Mucosa of gallbladder (tissue), 1 donor: ENCODE data around the gene GABBR2. TPM values are rescaled to one million over a fixed set of nuclear protein-coding genes. Genes with fewer than 3 reads are reported as not detected.

Experiments
- DNase-seq: peaks from one replicate; pipeline ENCODE4 v3.0.0-alpha.2; 2020; ENCODE audit warnings: low spot score
- total RNA-seq: library from RNA; stranded (reverse); gene quantifications from one replicate; pipeline ENCODE4 v1.2.1, GENCODE V29; 2021
- donor health status: DM: no; HTN: no; CAD: no.

GABBR2 gene
- total RNA-seq, 1 donor from 2014 or later, result 0.29 TPM

DNA sequence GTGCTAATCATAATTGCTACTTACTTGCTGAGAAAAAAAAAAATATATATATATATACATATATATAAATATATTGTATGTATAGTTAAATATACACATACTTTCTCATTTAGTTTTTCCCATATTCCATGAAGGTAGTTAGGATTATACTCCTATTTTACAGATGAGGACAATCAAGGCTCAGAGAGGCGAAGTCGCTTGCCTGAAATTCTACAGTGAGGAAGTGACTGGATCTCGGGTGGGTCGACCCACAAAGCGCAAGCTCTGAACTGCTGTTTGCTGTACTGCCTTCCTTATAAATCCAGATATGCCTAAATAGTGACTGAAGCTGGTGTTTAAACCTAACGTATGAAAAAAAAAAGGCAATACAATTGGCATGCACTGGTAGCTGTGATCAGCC is 305.0 kb downstream of the GABBR2 start:
- no peak for DNase-seq

DNA sequence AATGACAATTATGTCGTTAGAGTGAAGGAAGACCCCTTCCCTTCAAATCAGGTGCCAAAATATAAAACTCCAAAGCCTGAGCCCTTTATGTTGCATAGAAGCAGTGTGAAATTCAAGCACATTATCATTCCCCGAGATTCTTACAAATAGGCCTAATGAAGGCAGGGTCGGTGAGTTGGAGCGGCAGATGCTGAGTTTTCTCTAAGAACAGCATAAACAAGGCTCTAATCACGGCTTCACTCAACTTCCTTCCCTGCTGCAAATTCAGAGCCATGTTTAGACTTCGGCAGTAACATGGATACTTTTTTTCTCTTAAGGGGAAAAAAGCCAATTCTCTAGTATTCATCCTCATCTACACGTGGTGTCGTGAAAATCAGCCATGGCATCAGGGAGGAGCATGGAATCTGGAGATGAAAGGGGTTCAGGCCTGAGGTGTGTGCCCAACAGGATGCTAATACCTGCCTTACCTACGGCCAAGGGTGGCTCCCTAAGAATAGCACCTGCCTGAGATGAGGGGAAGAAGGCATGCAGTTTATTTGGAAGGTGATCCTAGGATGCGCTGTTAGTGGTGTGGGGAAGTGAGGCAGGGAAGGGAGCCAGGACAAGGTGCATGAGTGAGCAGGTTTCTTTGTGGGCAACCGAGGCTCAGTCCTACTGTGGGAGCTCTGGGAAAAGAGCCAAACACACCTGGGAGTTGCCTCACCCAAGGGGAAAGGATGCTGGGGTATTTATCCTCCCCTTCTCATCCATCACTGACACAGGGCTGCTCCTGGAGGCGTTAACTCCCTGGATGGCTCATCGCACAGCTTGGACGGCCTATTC is 306.5 kb downstream of the GABBR2 start:
- DNase-seq, result no peak

DNA sequence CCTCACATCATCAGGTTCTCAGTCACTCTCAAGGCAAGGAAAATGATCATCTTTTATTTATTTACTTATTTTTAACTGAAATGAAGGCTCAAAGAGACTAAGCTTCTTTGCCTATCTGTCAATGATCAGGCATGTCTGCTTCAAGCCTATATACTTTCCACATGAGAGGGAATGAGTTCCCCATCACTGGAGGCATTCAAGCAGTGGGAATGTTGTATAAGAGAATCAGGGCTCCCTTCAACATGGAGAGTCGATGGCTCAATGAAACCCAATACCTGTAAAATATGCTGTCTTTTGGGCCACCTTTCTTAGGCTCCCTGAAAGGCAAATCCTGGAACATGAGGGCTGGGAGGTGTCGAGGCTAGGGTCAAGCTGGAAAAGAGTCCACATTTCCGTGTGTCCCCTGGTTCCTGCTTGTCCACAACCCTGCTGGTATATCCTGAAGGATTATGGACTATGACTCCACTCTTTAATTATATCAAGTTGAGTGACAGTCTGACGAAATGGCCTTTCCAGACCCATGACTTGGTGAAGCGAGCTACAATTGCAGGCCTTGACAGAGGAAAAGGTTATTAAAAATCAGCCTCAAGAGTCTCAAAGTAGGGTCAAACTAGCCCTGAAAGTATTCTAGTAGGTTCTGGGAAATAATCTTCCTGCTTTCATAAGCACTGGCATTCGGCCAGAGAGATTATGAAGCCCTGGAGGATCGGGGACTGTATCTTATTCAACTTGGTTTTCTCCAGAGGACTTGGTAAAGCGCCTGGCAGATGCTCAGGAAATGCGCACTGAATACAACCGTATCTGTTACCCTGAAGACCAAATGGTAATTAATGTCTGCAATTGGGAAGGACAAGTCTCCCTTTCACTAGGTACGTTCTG is 307.4 kb downstream of the GABBR2 start:
- DNase-seq, result no peak

DNA sequence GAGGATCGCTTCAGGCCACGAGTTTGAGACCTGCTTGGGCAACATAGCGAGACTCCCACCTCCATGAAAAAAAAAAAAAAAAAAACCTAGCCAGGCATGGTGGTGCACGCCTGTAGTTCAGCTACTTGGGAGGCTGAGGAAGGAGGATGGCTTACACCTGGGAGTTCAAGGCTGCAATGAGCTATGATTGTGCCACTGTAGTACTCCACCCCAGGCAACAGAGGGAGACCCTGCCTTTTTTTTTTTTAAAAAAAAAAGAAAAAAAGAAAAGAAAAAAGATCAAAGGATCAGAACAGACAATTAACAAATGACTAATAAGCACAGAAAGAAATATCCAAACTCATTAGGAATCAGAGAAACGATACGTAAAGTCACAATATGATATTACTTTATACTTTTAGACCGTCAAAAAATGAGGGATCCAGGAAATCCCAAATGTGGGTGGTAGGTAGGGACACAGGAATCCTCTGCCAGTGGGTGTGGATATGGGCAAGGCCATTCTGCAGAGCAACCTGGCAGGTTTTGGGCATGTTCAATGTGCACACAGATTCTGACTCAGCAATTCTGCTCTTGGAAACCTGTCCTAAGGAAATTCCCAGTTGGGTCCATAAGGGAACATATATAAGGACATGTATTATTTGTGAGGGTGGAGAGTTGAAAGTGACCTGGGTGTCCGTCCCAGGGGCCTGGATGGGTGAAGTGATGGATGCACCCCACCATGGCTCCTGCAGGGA is 308.6 kb downstream of the GABBR2 start:
- DNase-seq, result no peak

DNA sequence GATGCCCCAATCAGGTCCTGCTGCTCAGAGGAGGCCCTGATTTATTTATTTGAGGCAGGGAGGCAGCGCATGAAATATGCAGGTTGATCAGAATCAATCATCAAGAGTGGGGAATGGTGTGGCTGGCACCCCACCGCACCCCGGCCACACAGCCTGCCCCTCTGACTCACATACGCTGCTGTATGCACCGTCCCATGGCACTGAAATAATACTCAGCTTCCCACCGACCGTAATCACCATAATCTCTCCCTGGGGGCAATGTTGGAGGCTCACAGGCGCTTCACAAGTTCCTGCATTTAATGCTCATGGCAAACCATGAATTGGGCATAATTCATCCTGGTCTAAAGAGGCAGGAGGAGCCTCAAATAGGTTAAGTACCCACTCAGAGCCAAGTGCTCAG is 312.1 kb downstream of the GABBR2 start:
- no peak for DNase-seq

DNA sequence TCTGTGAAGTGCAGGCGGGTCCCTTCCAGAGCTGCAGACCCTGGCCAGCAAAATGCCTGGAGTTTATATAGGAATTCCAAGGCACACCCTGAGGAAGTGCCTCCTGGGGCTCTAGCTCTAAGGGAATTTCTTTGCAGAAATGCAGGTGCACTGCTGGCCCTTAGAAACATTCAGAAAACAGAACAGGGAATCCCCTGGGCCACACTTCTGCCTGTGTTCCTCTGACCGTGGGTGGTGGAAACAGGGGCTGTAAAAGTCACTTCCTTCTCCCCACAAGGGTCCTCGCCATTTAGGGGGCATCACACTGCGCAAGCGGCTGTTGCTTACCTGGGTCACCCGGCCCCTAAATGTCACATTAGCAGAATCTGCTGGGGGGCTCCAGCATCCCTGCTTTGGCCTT is 312.5 kb downstream of the GABBR2 start:
- no peak for DNase-seq

DNA sequence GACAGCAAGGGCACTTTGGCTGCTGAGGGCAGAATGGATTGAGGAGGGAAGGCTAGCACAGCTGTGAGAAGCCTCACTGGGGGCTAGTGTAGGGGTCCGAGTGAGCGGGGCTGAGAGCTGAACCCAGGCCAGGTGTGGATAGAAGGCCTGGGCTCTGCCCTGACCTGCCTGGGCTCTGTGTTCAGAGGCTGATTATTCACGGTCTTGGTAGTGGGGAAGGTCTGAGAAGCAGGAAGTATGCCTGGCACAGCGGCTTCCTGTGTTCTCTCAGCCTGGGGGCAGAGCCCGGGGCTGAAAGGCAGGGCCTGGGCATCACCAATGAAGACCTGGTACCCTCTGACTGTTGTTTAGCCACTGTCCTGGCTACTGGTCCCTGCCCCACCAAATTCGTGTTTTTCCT is 316.9 kb downstream of the GABBR2 start:
- DNase-seq, result no peak

DNA sequence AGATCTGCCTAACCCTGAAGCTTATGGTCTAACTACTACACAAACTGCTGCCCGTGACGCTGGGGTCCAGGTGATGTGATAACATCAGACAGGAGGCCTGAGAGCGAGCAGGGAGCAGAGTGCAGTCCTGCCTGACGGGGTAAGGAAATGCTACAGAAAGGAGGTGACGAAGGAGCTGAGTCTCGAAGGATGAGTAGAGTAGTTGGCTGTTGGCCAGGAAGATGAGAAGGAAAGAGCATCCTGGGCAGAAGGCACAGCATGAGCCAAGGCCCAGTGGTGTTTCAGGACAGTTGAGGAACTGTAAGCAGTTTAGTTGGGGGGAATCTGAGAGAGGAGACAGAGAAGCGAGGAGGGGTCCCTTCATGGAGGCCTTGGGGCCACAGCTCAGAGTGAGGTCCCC is 317.3 kb downstream of the GABBR2 start:
- DNase-seq, result no peak

DNA sequence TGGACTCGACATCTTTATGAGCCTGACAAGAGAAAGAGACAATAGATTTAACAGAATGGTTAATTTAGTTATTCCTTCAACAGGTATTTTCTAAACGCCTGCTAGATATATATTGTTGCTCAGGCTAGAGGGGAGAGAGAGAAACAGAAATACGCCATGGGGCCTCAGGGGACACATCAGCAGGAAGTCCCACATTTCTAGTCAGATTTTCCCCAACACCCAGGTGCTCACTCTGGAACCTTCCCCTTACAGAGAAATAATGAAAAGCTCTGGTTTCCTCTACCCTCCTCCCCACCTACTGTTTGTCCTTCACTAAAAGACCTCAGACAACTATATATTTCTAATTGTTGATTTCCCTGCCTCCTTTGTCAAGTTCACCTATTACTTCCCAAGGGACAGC is 323.0 kb downstream of the GABBR2 start:
- DNase-seq, result no peak

DNA sequence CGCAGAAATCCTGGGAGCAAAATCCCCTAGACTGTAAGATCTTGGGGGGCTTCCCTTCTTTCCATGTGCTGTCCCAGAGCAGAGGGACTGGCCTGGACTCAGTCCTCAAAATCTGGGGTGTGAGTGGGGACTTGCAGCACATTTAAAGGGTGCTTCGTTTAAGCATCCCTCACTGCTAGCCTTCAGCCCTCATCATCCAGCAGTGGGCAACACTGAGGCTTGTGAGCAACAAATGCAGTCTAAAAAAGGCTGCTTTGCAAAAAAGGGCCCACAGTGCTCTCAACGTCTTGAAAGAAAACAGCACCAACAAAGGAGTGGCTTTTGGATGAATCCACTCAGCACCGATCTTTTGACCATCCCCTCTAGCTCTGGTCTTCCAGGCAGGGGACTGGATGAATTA is 325.0 kb downstream of the GABBR2 start:
- DNase-seq, result no peak

DNA sequence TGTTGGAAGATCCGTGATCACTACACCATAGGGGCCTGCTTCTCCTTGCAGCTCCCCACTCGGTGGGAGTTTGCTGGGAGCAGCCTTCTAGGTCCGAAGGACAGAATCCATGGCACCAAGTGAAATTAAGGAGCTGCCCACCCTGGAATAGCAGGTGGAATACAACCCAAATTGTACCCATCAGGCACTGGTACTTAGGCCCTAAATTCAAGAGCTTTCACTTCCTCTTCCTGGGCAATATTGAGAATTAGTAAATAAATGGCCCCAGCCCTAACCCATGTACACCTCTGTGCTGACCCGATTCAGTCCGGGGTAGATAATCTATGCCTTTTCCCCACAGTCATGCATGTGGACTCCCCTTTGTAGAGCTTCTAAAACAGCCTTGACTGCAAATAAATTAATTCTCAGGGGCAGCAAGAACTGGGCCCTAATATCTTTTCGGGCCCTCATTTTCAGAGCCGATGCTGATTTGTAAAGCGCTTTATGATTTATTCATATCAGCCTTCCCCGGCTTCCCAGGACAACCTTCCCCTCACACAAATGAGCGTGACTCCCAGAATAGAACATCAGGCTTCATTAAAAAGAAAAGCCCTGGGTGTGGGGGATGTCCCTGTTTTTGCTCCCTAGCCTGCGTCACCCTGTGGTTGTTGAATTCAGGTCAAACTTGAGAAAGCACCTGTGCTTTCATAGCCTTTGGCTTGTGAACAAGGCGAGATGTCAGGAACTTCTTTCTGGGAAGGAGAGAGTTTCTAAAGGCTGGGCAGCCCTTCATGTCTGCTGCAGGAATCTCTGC is 327.2 kb downstream of the GABBR2 start:
- DNase-seq, result no peak

DNA sequence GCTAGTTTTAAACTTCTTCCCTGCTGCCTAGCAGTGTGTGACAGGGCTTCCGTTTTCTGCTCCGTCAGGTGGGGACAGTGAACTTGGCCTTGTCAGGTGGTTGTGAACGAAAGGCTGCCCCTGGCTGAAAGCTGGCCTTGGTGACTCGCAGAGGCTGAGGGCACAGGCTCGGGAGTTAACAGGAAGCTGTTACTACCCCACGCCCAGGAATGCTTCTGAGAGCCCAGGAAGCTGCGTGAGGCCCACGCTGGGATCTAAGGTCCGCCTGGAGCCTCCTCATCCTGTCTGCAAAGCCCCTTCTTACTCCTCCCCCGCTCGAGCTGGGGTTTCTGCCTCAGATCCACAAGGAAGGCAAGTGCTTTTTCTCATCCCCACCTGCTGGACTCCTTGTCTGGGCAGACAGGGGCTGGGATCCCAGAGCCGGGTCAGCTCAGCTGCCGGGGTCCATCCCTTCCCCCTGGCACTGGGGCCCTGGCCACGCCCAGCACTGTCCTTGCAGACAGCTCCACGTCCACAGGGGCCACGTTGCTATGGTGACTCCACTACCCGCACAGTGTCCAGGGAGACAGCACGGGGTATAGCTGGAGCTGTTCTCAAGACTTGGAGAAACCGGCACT is 328.6 kb downstream of the GABBR2 start:
- DNase-seq, result peak; percentile 23

DNA sequence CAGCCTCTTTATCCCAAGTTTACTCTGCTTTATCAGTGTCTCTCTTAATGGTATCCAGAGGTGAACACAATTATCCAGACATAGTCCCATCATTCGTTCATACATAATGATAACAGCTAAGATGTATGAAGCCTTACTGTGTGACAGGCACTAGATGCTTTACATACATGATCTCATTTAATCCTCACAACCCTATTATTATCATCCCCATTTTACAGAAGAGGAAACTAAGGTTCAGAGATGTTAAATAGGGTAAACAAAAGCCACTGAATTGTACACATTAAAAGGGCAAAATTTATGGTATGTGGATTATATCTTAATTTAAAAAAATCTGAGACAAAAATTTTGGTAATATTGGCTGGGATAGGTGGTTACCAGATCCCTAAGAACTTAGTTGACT is 329.2 kb downstream of the GABBR2 start:
- DNase-seq, result no peak

DNA sequence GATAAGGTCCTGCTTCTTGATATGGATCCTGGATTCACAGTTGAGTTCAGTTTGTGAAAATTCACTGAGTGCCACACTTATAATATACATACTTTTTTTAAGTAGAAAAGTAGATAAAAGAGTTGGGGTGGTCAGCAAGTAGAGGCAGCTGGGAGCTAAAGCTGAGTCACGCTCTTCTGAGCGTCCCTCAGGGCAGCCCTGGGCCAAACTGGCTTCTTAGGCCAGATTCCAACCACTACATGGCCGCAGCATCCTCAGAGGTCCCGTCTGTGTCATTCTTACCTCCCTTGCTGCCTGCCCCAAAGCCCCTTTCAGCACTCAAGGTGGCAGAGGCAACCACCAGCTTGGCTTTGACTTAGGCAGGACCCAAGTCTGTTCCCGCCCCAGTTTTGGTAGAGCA is 329.9 kb downstream of the GABBR2 start:
- DNase-seq, result no peak

DNA sequence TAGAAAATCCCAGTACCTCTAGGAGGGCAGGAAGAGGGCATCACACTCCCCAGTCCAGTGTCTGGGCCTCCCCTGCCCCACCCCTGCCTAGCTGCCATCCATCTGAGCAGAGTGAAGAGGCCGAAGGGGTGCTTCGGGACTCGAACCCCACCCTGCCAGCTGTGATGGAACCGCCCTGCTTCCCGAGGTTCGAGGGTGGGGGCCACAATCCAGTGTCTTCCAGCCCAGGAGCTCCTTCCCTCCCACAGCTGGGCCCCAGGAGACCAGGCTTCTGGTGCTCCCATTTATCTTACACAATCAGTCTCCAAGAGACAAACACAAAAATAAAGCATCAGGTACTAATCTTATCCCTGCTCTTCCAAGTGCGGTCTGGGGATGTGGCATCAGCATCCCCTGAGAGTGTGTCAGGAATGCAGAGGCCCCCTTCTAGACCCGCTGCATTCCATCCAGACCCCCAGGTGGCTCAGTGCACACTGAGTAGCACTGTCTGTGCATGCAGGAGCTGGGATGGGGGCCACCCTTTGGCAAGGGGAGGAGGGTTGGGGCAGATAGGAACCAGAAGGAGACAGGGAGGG is 330.4 kb downstream of the GABBR2 start:
- DNase-seq, result no peak

DNA sequence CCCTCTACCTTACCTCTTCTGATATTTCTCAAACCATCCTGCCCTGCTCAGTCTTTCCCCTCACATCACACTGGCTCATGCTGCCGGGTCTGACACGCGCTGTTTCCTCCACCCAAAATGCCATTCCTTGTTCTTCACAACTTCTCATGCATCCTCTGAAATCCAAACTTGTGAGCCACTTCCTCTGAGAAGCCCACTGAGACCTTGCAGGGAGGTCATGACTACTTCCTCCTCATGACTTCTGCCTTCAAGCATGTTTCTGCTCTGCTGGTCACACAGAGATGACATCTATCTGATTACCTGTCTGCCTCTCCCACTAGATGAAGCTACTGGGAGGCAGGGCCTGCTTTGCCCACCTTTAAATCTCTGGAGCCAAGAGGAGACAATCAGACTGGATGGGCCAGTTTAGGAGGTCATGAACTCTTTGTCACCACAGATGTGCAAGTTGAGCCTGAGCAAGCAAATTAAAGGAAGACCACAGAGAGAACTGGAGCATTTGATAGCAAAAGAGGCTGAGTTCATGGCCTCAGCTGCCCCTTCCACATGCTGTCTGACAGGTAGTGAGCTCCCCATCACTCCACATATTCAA is 333.5 kb downstream of the GABBR2 start:
- no peak for DNase-seq

DNA sequence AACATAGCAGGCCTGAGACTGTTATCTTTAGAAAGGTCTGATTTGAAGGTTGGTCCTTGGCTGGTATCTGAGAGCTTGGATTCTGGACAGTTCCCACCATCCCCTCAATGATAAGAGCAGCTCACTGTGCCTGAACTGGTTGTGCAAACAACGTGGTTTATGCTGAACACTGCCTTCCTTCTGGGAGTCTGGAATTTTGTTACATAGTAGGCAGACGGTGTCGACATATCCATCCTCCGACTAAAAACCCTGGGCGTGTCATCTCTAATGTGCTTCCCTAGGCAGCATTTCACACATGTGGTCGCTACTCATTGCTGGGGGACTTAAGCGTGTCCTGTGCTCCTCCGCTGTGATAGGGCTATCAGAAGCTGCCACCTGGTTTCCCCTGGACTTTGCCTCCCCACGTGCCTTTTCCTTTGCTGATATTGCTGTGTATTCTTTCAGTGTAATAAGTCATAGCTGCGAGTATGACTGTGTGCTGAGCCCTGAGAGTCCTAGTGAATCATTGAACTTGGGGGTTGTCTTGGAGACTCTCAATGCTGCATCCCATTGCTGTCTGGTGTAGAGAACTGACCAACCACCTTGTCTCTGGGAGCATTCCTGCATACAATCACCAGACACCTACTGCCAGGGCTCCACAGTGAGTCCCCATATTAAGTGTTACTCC is 334.2 kb downstream of the GABBR2 start:
- DNase-seq, result peak; percentile 76

DNA sequence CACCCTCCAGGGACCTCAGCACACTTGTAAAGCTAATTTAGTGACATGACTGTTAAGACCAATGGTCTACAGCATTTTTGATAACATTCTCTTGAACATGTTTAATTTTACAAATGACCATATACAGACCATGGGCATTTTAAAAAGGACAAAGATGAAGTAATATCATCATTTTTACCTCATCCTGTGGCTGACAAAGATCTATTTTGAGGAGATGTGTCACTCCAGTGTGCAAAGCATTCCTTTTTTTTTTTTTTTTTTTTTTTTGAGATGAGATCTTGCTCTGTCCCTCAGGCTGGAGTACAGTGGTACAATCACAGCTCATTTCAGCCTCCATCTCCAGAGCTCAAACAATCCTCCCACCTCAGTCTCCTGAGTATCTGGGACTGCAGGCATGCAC is 335.1 kb downstream of the GABBR2 start:
- no peak for DNase-seq

DNA sequence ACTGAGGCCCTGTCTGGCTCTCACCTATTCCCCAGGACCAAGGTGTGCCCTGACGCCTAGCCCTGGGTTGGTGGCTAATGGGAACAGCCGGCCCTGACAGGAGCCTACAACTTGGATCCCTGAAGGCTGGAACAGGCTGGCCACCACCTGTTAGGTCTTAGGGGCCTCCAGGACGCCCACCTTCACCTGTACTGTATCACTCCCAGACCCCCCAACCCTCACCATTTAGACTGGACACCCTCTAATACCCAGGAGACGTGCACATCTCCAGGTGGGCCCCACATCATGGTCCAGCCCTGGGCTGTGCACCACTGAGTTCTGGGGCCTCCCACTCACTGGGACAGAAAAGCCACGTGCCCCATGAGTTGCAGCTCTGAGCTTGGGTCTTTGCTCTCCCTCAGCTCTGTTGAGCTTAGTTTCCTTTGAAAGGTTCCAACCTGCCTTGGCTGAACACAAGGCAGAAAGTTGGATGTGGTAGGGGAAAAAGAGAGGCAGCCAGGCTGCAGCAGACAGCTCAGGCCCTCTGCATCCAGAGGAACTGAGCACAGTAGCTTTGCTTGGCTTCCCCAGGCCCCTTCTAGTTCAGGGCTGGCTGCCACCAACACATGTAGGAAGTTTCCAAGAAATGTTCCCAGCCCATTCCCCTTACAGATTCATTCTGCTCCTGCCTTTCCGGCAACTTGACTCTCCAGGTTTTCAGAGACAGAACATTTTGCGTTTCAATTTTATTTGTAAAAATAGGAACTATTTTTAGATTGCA is 336.5 kb downstream of the GABBR2 start:
- no peak for DNase-seq
